ENCODE data around the gene PROX2.

PROX2 gene

DNA sequence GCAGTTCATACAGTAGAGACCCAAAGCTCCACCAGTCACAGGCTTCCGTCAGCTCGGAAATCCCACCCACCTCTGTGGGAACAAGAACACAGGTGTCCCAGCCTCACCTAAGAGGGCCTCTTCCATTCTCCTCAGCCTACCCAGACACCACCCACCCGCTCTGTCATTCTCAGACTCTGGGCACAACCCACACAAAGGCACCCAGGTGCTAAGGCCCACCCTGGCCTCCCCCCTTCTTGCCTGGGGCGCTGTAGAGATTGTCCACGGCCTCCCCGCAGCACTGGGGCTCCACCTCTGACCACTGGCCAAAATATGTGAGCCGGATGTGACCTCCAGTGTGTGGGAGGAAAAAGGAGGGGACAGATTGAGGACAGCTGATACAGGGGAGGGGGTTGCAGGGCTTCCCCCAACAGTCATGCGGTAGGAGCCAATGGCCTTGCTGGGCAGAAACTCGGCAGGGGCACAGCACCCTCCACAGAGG lies 33.0 kb upstream of the PROX2 start:
- DNase-seq = no peak

DNA sequence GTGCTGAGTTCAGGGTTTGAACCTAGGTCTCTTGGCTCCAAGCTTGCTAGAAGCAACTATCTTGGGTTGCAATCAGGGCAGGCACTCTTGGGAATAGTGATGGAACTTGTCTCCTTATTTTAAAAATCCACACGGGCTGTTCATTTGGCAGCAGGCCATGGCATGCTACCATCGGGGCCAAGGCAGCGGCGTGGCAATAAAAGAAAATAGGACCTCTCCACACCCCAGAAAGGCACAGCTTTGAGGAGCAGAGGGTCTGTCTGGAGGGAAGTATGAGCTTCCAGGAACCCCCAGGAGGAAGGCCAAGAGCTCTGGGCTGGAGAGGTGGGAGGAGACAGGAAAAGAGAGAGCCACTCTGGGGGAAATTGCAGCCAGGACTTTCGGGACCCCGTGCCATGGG lies 31.8 kb upstream of the PROX2 start:
- DNase-seq = no peak

DNA sequence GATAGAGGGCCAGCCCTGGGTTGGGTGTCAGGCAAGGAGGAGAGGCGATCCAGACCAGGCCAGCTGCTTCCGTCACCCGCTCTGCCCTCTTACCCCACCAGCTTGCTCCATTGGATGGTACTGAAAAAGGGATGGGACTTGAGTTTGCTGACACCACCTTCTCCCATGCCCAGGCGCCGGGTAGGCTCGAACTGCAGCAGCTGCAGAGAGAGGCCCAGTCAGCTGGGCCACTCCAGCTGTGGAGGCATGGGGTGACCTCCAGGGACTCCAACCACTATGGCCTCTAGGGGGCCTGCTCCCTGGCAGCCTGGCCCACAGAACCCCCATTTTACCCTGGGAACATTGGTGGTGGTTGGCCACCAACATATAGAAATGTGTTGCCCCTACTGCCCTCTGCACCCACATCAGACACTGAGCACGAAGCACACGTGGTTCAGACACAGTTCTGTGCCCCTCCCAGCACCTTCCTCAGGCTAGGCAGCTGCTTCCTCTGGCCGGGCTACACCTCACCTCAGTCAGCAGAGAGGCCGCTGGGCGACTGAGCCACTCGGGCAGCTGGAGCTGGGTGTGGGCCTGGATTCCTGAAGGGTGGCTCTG lies 31.1 kb upstream of the PROX2 start:
- no peak for DNase-seq

DNA sequence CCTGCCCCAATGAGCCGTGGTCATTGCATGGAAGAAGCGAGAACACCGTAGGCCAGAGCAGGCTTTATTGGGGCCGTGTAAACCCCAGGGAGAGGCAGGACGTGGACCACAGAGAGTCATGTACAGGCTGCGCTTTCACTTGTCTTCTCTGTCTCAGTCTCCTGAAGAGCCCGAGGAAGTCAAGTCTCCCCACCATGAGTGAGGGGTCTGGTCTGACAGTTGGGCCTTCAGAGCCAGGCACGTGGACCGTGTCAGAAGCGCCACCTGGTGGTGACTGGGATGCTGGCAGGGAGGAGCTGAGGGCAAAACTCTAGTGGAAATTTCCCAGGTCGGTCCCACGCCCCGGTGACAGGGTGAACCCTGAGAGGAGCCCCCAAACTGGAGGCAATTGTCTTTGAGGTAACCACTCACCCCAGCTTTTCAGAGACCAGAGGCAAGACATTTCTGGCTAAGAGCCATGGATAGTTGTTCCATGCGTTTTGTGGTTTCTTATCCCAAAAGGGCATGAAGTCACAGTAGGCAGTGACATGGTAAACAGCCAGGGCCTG lies 29.7 kb upstream of the PROX2 start:
- DNase-seq = peak; percentile 83

DNA sequence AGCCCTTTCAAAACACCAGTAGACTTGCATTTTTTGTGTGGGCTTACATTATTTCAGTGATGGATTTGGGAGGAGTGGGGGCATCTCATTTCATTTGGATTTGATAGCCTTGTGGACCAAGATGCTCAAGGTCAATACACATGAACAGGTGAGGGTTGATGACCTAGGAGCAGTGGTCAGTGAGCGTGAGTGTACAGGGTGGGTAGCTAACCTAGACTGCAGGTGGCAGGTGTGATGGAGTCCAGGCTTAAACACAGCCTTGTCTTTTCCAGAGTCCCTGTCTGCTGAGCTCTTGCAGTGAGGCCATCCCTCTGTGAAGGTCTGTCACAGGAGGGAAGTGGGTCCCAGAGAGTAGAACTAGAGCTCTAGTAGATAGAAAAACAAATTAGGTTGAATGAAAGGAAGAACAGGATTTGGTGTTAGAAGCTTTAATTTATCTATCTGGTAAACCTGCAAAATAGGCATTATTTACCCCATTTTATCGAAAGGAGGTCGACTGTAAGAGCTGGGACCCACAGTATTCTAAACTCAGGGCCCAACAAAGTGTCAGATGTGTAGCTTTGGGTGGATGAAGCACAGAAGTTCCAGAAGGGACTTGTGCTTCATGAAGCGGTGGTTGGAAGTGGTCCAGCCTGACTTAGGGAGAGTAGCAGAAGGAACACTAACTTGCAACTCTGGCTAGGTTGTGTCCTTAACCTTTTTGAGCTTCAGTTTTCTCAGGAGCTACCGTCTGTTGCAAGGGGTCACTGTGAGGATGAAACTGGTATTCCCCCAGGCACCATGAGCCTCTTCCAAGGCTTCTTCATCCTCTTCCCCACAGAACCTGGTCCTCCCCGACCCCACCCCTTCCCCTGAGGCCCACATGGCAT lies 28.9 kb upstream of the PROX2 start:
- no peak for DNase-seq

DNA sequence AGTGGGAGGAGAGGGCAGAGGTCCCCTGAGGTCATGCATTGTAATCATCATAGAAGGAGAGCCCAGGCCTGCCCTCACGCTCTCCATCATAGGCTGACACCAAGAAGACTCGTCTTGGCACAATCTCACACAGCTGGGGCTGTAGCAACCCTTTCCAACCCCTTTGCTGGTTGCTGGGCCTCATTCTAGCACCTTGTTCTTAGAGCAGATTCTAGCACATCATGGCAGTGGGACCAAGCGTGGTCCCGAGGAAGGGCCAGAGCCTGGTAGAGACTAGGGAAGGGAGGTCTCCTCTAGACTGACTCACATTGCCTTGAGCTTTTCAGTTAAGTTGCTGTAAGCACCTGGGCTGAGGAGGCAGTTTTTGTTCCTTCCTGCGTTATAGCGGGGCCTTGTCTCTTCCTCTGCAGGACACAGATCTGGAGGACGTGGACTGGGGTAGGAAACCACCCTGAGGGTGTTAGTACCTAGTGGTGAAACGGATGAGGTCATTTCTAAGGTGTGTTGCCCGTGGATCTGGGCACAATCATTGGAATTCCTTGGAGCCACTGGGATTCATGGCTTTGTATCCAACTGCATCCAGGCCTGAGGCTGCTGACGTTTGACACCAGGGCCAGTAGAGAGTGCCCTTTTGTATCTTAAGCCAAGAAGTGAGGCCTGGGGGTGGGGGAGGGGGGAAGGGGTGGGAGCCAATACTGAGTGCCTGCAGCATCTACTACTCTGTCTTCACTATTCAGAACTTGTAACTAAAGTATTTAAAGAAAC lies 27.2 kb upstream of the PROX2 start:
- no peak for DNase-seq

DNA sequence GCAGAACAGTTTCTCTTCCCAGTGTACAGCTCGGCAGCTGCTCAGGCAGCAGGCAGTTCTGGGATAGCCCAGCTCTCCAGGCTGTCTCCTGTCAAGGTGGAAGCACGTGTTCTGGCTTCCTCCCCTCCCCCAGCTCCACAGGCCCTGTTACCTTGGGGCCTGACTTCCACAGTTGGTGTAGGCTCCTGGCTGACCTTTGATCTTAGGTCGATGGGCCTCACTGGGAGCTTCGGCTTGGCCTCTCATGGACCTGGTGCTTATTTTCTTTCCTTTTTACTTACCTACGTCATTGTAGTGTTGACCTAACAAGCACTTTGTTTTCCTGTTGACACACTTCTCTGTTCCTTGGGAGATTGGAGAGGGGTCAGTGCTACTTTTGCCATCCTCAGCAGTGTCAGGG lies 22.7 kb upstream of the PROX2 start:
- no peak for DNase-seq

DNA sequence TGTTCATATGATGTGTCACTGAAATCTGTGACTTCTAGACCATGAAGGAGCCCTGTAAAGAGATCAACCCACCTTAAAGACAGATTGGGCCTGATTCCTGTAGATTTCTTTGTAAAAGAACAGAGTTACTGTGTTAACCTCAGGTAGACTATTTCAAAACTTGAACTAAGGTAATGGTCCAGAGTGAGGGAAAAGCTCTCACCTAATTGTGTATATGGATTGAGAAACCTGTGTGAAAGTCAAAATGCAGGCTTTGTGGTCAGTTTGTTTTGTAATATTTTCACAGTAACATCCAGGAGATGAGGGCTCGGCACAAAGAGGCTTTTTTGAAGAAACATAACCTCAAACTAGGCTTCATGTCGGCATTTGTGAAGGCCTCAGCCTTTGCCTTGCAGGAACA lies 22.1 kb upstream of the PROX2 start:
- no peak for DNase-seq

DNA sequence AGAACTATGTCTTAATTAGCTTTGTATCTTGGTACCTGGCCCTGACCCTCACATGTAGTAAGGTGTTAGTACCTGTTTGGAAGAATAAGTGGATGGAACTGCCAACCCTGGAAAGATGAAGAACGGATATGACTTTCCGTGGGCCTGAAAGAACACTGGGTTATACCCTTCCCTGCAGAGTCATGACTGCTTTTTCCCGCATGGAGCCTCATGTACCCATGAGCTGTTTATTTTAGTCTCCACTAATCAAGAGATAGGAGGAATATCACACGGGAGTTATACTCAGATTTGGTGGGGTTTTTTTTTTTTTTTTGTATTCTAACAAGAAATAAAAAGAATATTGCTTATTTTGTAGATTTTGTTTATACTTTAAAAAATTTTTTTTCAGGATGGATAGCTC lies 21.7 kb upstream of the PROX2 start:
- no peak for DNase-seq

DNA sequence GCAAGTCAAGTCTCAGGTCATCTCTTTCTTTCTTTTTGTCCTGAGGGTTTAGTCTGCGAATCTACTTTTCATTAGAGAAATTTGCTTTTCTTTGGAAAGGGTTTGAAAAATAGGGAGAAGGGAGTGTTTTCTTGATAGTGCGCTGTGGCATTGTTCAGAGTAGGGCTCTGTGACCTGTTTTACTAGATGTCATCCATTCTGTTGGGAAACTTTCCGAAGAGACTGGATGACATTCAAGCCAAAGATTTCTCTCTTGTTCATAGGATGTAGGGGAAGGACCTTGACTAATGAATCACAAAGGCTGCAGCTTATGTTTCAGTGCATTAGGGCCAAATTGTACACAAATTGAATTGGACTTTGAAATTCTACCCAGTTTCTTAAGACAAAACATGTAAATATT lies 20.5 kb upstream of the PROX2 start:
- DNase-seq = no peak

DNA sequence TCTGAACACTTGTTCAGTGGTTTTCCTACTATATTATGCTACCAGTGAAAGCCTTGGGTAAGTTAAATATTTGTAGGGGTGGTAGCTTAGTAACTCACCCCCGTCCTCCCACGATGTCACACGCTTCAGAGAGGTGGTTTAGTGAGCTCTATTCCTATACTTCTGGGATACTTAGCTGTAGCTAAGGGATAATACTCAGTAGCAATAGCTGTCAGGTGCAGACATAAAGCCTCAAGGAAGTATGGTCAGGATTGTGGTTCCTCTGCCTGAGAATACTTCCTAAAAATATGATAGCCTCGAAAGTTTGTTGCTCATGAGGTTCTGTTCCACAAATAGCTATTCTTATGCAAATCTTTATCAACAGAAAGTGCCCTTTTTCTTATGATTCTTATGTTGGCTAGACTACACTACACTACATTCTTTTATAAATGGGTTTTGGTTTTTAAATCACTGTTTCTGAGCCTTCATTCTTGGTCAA lies 17.7 kb upstream of the PROX2 start:
- DNase-seq = no peak

DNA sequence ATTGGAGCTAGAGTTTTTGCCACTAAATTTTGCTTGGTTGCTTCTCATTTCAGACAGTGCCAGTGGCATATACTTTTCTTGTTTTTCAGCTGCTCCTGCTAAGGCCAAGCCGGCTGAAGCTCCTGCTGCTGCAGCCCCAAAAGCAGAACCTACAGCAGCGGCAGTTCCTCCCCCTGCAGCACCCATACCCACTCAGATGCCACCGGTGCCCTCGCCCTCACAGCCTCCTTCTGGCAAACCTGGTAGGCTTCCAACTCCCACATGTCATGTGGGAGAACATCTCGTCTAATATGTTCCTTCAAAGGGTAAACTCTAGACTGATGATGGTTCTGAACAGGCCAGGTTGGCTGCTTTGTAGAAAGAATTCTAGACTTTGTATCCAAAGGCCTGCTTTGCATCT lies 16.8 kb upstream of the PROX2 start:
- DNase-seq = no peak

DNA sequence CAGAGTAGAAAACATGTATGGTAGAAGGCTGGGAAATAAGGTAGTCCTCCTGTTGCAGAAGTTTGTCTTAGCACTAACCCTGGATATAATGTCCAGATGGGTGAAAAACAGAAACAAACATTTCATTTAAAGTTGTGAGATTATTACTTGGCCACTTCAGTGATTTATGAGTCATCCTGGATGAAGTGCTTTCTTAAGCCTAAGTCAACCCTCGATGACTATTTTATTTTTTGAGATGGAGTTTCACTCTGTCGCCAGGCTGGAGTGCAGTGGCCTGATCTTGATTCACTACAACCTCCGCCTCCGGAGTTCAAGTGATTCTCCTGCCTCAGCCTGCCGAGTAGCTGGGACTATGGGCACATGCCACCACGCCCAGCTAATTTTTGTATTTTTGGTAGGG lies 15.9 kb upstream of the PROX2 start:
- no peak for DNase-seq

DNA sequence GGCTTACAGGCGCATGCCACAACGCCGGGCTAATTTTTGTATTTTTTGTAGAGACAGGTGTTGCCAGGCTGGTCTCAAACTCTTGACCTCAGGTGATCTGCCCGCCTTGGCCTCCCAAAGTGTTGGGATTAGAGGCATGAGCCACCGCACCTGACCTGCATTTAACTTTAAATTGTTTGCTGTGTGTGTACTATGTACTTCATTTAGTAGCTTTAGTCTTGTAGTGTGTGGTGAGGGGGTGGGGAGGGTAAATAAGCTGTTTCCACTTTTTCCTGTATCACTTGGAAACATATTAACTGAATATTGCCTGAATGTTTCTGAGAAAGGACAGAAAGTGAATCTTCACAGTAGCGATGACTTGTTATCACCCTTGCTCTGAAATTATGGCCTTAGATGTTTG lies 14.3 kb upstream of the PROX2 start:
- no peak for DNase-seq

DNA sequence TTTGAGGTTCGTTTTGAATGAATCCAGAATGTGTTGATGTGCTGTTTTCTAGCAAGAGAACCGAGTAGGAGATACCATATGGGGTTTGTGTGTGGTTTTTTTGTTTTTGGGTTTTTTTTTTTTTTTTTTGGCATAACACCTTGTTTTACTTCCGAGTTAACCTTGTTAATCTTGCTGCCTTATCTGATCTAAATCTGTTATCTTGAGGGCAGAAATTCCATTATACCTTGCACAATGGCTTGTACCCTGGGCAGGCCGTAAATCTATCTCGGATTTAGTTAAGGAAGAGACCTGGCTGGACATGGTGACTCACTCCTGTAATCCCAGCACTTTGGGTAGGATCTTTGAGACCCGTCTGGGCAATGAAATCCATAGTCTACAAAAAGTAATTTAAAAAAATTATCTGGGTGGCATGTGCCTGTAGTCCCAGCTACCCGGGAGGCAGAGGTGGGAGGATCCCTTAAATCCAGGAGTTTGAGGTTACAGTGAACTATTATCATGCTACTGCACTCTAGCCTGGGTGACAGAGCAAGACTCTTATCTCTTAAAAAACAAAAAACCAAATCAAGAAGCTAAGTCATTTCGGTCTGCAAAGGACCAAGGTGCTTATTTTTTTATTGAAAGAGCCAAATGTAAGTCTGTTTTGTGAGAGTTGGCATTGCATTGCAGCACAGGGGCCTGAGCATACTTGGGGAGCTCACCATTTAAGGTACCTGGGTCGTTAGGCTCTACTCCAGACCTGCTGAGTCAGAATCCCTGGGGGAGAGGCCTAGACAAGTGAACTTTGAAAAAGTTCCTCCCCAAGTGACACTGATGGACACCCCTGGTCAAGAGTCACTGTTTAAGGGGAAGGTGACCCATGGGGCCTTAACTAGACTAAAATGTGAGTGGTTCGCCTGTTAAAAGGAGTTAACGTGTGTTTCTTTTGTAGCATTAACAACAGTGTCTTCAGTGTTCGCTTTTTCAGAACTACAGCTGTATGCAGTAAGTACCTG lies 12.5 kb upstream of the PROX2 start:
- DNase-seq = peak; percentile 95

DNA sequence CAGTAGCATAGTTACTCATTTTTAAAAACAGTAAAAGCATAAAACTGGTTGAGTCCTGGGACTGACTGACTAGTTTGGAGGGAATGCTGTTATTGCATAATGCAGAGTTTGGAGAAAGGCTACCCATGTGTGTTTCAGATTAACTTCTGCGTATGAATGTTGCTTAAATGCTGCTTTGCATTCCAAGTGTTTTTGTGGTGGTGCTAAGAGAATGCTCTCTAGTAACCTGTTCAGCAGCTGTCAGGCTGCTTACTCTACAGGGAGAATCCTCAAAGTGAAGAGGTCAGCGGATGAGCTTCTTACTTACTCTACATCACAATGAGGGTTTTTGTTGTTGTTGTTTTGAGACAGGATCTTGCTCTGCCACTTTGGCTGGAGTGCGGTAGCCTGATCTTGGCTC lies 10.1 kb upstream of the PROX2 start:
- DNase-seq = no peak

DNA sequence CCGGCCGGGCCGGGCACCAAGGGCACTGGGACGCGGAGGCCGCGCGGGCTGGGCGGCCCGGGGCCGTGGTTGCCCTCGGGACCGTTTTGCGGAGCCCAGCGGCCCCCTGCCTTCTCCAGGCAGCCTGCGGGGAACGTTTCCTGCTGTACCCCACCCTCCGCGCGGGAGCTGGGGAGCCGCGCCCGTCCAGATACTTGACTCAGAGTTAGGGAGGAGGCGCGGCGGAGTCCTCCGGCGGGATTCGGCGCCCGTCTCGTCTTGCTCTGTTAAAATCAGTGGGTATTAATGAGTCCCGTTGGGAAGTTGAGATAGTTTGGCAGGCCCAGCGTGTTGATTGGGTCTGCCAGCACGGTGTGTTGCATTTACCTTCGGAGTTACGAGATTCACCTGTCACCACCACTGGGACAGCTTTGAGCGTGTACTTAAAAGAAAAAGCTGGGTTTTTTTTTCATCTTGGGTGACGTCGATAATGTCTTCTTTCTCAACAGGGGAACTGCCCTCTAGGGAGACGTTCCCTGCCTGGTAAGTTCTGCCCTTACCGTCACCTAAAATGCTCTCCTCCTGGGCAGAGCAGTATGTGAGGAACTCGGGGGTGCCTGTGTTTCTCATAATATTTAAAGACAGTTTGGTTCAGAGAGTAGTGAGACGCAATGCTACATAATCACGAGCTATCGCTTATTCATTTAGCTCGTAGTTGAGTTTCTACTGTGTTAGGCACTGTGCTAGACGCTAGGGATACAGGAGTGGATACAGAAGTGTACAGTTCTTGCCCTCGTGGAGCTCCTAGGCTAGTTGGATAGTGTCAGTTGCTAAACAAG lies 6.4 kb upstream of the PROX2 start:
- peak; percentile 59 for DNase-seq

DNA sequence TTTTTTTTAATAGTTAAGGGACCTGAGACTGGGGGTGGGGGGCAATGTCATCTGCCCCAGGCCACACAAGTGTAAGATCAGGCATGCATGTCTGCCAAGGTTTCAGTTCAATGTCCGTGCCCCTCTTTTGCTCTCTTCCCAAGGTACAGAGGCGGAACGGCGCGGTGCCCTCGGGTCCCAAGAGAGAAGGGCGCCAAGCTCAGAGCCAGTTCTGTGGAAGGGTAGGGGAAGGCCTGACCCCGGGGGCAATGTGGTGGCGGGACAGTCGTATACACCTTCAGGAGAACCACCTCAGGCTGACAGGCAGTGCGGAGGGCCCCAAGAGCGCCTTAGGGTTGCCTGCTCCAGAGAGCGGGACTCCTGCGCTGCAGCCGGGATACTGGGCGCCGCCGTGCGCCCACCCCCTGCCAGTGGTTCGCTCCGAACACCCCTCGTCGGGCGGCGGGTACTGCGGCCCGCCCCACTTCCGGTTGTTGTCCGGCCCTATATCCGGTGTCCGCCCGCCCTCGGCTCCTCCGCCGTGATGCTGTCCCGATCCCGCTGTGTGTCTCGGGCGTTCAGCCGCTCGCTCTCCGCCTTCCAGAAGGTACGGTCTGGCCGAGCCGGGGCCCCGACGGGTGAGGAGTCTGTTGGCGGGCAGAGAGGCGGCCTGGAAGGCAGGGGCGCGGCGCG lies 5.6 kb upstream of the PROX2 start, which contains the start of gene DLST:
TSS of gene DLST (plus strand) at position 486 of the 672 bp plus-strand sequence. CDS start at position 524, 38 bp downstream.
- peak; percentile 85 for DNase-seq

DNA sequence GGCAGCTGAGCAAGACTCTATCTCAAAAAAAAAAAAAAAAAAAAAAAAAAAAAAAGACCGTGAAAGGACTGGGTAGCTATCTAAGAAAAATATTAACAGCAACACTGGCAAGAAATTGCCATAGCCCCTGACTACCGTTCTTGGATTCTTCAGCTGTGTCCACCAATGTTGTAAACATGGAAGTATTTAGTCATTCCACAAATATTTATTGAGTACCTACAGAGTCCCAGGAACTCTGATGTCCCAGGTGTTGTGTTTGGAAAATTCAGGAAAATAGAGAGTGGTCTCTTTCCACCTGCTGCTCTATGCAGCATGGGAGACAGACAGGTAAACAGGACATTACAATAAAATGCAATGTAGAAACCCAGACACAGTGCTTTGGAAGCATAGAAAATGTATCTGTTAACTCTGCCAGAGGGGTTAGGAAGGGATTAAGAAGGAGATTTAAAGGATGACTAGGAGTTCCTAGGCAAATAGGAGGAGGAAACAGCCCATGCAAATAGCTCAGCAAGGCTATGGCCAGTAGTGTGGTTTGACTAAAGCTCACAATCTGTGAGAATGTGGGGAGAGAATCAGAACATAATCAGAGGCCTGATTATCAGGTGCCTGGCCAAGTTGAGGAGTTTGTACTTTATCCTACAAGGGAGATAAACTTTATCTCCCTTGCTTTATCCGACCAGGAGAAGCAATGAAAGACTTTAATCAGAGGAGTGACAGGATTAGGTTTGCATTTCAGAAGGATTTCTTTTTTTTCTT lies 3.7 kb upstream of the PROX2 start:
- no peak for DNase-seq

DNA sequence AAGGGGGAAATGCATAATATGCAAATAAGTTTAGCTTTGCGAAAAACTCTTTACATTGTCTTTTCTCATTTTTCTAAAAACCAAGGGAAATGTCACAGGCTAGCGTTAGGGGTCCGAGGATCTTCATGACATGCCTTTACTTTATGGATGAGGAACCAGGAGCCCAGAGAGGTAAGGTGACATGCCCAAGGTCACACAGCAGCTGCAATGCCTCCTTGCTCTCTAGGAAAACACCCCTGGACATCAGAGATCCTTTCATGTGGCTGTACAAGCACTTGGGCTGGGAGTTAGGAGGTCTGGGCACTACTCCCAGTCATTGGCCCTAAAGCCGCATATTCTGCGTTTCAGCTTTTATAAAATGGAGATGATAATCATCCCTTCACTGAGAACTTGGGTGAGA lies 741 bp downstream of the PROX2 start:
- no peak for DNase-seq

Measured in hematopoietic multipotent progenitor cell treated with erythropoietin and hydrocortisone succinate and interleukin-3 and kit ligand, for 8 days (in vitro differentiated cells).